ENCODE measurements around the gene NHLRC3.
A peak's percentile ranks its signal among the peaks of the same experiment; 100 is the strongest.
"Not testable (repeated sequence)": the region's sequence is repeated elsewhere in the genome, so short reads cannot be mapped to it uniquely, and the experiment has no call there.

The NHLRC3 gene

GRCh38 chr13:39047560-39047959, 9.3 kb downstream of the NHLRC3 start:
- no peak for DNase-seq

GRCh38 chr13:39048806-39049205, 10.6 kb downstream of the NHLRC3 start:
- DNase-seq: no peak

GRCh38 chr13:39049274-39049673, 11.0 kb downstream of the NHLRC3 start:
- DNase-seq: no peak

GRCh38 chr13:39051157-39051556, 12.9 kb downstream of the NHLRC3 start:
- DNase-seq: peak; percentile 47

- DNase-seq: no peak
Observed at GRCh38 chr13:39052944-39053343, 14.7 kb downstream of the NHLRC3 start.

GRCh38 chr13:39054112-39054511, 15.9 kb downstream of the NHLRC3 start:
- no peak for DNase-seq

- no peak for DNase-seq
Observed at GRCh38 chr13:39056018-39056417, 17.8 kb downstream of the NHLRC3 start.

- no peak for DNase-seq
Observed at GRCh38 chr13:39058040-39058439, 19.8 kb downstream of the NHLRC3 start.

- no peak for DNase-seq
Observed at GRCh38 chr13:39062004-39062403, 23.7 kb downstream of the NHLRC3 start.

- DNase-seq: no peak
Observed at GRCh38 chr13:39072842-39073241, 34.6 kb downstream of the NHLRC3 start.

- DNase-seq: no peak
Observed at GRCh38 chr13:39073983-39074382, 35.7 kb downstream of the NHLRC3 start.

GRCh38 chr13:39086251-39086945, 48.1 kb downstream of the NHLRC3 start:
- not testable (repeated sequence) for DNase-seq

- DNase-seq: no peak
Observed at GRCh38 chr13:39091586-39091985, 53.3 kb downstream of the NHLRC3 start.

- no peak for DNase-seq
Observed at GRCh38 chr13:39095500-39095899, 57.2 kb downstream of the NHLRC3 start.

GRCh38 chr13:39099231-39099630, 61.0 kb downstream of the NHLRC3 start:
- no peak for DNase-seq

All from fibroblast of skin of back (primary cell).